Fibroblast of skin of scalp (primary cell): ENCODE measurements around the gene CDC42BPA.

Experiments used
- DNase-seq: peaks from one replicate; pipeline ENCODE4 v3.0.0-alpha.2; 2013

CDC42BPA gene

DNA sequence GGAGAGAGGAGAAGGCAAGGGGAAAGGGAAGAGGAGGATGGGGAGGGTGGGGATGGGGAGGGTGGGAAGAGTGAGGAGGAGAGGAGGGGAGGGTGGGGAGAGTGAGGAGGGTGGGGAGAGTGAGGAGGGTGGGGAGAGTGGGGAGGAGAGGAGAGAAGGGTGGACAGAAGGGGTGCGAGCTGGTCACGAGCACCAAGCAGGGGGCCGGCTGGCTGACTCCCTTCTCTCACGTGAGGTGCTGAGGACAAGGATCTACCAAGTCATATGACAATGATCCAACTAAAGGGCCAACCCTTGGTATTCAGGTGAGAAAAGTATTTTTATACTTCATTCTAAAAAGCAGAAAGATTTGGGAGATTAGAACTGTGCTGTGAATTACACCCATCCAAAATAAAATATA, 326.4 kb downstream of the CDC42BPA start:
- DNase-seq = no peak

DNA sequence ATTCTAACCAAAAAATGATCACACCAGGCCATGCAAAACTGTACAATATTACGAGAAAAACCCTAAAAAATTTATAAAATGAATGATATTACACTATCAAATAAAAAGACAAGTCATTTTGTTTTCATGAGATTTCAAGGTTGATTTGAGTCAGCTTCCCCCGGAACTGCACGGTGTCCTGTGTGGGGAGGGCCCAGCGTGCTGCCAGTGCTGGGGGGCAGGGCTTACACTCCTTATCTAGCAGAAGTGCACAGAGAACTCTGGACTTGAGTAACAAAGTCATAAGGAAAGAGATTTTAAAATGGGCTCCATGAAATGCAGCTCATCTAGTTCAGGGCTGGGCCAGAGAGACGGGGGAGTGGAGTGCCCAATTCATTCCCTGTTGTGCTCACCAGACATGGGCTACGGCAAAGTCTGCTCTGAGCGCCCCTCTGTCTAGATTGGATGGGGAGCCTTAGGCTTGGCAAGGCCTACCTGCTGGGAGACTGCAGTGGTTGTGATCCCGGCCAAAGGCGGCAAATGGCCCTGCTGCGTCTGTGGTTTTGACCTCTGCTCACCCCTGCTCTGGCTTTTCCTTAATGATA, 328.1 kb downstream of the CDC42BPA start:
- no peak for DNase-seq

DNA sequence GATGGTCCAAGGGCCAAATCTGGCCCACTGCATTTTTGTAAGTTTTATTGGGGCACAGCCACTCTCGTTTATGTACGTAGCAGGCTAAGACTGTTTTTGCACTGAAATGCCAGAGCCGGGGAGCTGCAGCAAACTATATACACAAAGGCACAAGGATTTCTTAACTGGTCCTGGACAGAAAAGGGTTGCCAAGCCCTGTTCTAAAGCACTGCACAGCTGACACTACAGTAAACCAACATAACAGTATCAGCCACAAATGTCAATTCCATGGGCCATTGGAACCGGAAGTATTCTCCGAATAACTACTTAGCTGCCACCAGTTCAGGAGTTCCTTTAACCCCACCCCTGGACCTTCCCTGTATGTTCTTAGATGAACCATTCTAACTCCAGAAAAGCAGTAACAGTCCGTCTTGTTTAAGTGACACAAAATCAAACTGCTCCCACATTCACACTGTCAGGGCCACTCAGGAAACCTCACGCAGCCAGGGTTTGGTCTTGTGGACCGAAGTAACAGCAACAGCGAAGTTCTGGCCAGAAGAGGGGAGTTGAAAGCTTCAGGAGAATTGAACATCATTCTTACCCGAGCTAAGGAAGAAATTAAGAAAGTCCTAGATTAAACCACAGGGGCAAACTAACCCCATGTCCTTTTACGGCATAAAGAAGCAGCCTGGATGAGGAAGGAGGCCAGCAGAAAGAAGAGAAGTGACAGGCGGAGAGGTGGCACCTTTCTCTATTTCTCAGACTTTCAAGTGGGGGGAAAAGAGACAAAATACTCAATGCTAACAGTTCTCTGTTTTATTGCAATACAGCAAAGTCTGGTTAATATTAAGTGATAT, 329.0 kb downstream of the CDC42BPA start:
- no peak for DNase-seq

DNA sequence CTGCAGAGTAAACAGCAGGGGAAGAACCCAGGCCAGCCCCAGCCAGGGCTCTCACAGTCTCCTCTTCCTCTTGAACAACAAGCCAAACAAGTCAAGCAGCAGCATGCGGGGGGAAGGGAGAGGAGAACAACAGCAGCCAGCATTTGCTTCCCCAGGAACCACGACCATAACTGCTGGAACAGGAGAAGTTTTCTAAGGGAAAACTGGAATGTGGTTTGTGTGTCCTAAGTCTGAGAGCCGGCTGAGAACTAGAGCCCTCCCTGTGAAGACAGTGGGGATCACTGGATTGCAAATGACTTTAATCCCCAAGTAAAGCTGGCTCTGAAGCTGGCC, 330.0 kb downstream of the CDC42BPA start:
- DNase-seq = no peak

DNA sequence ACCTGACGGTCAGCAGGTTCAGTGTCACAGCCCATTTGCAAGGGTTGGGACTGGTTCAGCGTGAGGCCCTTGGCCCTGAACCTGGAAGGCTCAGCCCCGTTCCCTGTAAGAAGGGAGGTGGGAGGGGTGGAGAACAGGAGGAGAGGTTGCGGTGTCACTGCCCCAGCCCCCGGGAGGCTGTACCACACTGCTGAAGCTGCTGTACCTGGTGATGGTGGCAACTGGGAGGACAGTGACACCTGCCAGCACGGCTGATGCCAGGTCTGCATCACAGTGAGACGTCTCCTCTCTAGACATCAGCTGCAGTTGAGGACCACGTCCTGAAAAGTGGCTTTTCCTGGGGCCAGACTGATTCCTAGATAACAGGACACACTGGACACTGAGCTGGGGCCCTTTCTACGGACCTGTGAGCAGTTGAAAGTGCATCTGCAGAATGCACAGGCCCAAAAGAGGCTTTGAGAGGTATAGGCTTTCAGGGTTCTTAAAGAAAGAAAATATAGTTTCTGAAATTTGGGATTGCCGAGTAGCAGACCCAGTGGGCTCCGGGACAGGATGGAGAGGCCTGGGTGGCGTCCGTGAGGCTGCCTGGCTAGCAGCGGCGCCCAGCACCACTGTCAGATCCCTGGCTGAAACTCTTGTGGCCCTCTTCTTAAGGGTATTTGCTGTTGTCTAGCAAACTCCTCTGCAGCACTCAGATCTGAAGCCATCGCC, 330.5 kb downstream of the CDC42BPA start:
- no peak for DNase-seq

DNA sequence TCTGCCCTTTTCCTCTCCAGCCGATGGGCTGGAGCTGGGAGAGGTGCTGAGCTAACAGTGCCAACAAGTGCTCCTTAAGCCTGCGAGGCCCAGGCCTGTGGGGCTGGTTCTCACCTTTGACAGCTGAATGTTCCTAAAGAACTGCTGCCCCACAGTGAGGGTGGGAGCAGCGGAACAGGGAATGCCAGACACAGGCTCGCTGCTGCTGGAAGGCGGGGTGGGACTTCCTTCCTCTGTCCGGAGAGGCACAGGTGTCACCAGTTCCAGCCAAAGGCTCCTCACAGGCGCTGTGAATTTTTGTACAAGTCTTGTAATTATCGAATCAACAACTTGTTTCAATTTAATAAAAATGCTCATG, 331.1 kb downstream of the CDC42BPA start:
- DNase-seq = no peak

DNA sequence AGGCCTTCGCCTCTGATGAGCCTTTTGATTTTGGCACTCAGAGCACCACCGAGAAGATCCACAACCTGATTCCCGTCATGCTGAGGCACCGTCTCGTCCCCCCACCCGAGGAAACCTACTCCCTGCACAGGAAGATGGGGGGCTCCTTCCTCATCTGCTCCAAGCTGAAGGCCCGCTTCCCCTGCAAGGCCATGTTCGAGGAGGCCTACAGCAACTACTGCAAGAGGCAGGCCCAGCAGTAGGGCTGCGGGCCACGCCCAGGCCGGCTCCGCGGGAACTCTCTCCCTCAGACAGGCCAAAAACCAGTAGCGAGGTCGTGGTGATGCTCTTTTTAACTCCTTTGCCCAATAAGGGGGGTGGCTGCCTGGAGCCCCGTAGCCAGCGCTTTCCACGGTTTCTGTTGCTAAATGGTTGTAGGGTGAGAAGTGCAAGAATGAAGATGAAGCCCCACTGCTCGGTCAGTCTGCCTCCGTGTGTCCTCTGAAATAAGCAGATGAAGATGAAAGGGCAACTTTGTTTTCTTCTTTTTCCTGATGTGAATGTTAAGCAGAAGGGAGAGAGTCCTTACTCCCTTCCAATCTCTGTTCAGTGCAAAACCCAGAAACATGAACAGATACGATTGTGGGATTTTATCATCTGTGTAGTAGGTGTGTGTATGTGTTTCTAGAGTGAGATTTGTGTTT, 331.7 kb downstream of the CDC42BPA start:
- DNase-seq = no peak

DNA sequence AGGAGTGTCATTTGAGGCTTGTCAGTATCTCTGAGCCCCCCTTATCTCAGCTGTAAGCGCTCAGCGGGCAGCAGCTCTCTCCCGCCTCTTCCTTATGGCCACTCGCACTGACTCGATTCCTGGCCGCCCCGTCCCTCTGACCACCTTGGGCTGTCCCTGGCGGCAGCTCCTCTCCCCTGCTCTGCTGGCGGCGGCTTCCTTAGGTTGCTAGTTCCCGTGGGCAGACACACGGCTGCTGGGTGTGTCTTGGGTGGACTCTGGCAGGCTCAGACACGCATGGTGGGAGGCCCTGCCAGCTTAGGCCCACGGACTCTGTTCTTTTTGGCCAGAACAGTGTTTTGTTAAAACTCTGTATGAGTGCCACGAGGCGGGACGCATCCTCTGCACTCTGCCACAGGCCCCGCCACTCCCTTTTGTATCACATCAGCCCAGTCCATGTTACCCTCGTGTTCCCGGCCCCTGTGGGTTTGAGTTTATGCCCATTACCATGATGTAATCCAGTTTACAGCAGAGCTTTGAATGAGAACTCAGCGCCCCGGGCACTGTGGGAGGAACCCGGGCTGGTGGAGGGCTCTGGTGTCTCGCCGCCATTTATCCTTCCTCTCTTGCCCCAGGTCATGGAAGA, 332.3 kb downstream of the CDC42BPA start:
- DNase-seq = no peak

DNA sequence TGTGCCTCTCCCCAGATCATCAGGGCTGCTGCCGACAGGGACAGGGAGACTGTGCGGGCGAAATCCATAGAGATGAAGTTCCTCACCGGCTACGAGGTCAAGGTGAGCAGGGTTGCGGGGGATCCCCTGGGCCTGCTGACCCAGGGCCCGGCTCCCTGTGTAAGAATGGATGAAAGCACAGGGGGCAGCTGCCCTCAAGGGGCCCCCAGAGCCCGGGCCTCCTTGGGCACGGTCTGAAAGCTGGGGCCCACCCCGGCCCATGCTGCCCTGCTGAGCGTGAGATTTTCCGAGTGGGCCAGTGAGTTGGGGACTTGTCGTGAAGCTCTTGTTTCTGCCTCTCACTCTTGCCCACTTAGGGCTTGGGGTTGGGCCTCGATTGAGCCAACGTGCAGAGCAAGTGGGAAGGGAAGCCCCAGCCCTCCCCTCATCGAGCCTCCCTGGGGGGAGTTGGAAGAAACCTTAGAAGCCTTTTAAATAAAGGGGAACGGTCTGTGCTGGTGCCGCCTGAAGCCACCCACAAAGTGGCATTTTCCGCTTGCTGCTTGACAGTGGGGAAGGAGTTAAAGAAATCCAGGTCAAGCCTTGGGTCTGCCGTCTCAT, 333.0 kb downstream of the CDC42BPA start:
- no peak for DNase-seq

DNA sequence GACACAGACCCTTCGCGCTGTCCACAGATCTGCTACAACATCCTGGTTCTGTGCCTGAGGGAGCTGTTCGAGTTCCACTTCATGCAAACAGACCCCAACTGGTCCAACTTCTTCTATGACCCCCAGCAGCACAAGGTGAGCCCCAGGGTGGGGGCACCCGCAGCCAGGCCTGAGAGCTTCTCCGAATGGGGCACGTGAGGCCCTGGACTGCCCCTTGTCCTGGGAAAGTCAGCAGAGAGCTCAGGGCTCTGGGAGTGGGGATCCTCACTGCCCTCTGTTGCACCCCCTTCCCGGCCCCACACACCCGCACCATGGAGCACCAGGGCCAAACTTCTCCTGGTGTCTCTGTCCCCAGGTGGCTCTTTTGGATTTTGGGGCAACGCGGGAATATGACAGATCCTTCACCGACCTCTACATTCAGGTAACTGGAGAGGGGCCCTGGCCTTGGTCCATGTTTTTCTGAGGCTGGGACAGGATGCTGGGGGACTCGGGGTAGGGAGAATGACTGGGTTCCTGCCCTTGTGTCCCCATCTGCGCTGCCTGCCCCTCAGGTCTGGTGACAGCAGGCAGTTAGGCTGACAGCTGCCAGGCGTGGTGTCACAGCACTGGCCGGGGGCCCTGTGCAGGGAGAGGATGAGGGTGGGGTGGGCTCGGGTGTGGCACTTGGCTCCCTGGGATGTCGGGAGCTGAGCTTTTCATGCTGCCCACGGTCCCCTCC, 333.6 kb downstream of the CDC42BPA start:
- no peak for DNase-seq

DNA sequence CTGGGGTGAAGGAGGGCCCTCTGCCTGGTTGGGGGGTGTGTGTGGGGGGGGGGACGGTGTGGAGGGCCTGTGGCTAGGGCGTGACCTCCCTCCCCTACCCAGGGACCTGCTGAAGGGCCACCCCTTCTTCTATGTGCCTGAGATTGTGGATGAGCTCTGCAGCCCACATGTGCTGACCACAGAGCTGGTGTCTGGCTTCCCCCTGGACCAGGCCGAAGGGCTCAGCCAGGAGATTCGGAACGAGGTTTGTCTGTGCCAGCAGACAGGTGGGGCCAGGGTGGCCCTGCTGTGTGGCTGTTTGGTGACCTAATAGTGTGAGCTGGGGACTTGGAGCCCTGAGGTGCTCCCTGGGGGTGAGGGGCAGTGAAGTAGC, 334.3 kb downstream of the CDC42BPA start:
- no peak for DNase-seq

DNA sequence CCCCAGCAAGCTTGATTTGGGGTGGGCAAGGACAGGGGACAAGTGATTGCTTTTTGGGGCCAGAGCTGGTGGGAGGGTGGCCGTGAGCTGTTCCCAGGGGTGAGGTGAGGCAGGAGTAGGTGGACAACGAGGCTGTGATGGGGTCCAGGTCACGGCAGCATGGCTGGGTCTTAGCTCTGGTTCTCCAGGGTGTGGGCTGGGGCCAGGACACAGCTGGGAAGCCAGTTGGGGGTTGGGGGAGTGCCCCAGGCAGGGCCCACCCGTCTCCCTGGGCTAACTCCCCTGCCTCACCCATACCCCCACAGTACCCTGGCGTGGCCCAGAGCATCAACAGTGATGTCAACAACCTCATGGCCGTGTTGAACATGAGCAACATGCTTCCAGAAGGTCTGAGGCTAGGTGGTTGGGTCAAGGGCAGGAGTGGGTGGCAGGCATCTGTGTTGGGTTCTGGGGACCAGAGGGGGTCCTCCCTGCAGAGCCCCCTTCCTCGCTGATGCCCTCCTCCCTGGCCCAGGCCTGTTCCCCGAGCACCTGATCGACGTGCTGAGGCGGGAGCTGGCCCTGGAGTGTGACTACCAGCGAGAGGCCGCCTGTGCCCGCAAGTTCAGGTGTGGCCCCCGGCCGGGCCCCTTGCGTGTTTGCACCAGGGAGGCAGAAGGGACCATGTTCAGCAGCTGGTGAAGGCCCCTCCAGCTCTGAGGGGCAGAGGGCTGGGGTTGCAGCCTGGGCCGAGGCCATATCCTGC, 334.9 kb downstream of the CDC42BPA start:
- DNase-seq = no peak

DNA sequence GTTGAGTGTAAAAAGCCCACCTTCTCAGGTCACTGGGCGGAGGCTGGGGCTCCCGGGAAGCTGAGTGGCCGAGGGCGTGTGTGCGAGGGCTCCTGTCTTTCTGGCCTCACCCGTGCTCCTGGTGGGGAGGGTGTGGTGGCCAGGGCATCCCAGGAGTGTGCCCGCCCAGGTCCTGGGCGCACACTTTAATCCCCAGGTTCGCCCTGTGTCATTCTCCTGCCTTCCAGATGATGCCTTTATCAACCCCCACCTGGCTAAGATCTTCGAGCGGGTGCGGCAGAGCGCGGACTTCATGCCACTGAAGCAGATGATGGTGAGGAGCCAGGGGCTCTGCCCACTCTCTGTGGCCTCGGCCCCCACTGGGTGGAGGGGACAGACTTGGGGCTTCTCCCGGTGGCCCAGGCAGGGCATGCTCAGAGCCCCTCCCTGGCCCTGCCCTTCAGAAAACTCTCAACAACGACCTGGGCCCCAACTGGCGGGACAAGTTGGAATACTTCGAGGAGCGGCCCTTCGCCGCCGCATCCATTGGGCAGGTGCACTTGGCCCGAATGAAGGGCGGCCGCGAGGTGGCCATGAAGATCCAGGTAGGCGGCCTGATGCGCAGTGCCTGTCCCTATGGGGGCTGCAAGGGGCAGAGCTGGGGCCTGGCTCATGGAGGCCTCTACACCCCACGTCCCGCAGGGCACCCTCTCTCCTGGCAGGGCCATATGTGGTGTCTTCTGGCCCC, 335.7 kb downstream of the CDC42BPA start:
- DNase-seq = no peak

DNA sequence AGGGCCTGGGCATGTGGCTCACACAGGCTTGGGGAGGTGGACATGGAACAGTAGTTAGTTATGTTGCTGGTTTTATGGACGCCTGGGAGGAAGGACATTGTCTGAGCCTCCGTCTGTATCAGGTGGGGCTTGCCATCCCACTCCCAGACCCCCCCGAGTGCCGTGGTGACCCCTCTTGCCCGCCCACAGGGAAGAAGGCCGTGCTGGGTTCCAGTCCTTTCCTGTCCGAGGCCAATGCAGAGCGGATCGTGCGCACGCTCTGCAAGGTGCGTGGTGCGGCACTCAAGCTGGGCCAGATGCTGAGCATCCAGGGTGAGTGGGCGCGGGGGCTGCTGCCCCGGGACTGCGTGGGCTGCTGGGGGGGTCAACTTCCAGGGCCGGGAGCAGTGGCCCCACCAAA, 336.5 kb downstream of the CDC42BPA start:
- no peak for DNase-seq

DNA sequence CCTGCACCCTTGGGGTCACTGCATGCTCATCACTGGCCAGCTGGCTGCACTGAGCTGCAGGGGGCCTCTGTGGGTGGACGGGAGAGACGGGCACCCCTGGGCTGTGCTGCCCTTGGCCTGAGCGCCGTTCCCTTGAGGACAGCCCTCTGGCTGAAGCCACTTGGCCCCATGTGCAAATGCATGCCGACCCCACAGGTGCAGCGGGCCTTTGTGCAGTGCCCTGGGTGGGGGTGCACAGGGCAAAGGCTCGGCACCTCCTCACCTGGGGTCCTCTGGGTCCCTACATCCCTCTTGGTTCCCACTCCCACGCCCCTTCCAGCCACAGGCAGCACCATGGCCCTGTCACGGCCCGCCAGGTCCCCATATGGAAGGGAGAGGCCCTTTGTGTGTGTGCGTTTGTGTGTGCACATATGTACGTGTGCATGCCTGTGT, 336.9 kb downstream of the CDC42BPA start:
- no peak for DNase-seq

DNA sequence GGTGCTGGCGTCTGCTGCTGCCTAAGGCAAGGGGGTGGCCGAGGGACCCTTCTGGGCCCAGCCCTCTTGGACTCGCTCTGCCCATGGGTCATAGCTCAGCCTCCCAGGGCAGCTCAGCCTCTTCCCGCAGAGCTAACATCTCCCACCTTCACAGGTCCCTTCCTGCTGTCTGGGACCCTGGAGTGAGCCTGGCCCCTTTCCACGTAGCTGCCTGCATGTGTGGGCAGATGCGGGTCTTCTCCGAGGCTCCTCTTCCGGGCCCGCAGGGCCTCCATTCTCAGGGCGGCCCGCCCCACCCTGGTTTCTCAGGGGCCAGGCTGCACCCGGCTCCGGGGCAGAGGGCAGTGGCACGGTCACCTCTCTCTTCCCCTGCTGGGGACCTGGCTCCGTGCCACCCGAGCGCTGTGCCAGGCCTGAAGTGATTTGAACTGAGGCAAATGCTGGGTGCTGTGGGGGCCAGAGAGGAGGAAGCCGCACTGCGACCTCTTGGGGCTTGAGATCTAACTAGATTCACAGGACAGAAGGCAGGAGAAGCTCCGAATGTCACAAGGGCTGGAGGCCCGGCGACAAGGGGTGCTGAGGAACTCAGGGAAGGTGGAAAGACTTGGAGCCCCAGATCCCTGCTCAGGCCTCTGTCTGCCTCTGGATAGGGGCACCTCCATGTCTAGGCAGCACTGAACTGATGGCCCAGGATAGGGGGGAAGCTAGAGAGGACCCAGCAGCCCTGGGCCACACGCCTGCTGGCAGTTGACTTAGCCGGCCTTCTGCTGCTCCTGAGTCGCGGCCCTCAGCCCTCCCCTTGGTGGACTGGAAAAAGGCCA, 337.5 kb downstream of the CDC42BPA start:
- no peak for DNase-seq

DNA sequence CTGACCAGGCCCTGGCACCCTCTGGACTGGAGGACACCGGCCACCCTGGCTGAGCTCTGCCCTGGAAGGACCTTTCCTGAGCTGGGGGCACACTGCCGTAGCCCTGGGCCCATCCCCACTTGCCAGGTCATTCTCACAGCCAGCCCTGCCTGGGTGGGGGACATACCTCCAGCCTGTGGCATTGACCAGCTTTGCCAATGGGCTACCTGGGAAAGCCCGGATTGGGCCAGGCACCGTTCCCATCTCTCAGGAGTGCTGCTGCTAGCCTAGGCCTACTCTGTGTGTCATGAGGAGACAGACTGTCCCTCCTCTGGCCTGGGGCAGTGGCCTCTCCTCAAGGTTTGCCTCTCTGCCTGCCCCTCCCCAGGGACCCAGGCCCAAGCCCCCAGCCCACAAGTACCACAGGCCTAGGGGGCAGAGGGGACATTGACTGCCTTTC, 338.2 kb downstream of the CDC42BPA start:
- no peak for DNase-seq

DNA sequence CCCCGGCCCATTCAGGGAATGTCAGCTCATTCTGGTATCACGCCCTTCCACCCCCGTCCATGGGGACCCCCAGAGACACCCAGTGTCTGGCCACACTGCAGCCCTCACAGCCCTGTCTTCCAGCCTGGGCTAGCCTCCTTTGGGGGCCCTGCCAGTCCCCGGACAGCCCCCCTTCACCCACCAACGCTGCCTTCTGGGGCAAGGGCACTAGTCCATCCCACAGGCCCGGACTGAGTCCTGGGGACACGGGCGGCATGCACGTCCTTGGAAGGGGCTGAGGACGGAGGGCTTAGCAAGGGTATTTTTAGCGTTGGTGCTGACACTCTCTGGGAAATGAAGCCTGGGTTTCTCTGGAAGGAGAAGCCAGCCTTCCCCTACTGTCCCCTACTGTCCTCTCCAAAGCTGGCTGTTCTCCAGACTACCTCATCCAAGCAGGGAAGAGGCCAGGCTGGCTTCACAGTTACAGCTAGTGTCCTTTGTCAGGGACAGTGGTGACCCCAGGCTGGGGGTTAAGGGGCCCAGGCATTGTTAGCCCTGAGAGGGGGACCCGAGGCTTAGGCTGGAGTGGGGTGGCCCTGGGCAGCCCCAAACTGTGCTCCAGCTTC, 338.7 kb downstream of the CDC42BPA start:
- no peak for DNase-seq

DNA sequence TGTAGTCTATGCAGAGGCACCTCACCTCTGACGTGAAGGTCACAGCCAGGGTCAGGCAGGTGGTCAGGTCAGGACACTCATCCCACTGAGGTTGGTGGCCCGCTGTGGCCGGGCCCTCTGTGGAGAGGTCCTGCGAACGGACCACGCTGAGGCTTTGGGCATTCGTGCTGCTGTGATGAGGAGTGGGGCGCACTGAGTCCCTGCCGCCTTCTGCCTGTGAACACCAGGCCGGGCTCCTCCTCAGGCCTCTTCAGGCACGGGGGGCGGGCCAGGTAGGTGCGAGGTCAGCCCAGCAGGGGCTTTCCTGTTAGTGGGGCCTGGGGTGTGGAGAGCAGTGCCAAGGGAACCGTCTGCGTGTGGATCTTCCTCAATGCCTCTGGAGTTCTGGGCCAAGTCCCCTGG, 339.2 kb downstream of the CDC42BPA start:
- DNase-seq = no peak
